Mesothelial cell of epicardium (in vitro differentiated cells): Measurements from ENCODE around the gene PLXDC1. TPM values are rescaled to one million over a fixed set of nuclear protein-coding genes. Genes with fewer than 3 reads are reported as not detected.

Experiments
- DNase-seq, 2 experiments: peaks; one replicate each; pipeline ENCODE4 v3.0.0; 2021; ENCODE audit warnings: low spot score in 2 of 2; ENCODE audit not compliant: unreplicated experiment in 2 of 2
- H3K27ac Mint-ChIP-seq: 2 replicates; pipeline ENCODE4 v1.8.0; 2021; ENCODE audit warnings: mixed read lengths
- H3K27me3 Mint-ChIP-seq: 2 replicates; pipeline ENCODE4 v1.8.0; 2021; ENCODE audit warnings: low read depth, mixed read lengths
- H3K36me3 Mint-ChIP-seq: 2 replicates; pipeline ENCODE4 v1.8.0; 2021; ENCODE audit warnings: mixed read lengths
- H3K4me1 Mint-ChIP-seq: 2 replicates; pipeline ENCODE4 v1.8.0; 2021; ENCODE audit warnings: mixed read lengths
- H3K4me3 Mint-ChIP-seq: 2 replicates; pipeline ENCODE4 v1.8.0; 2021; ENCODE audit warnings: mild to moderate bottlenecking, moderate library complexity, mixed read lengths
- H3K9me3 Mint-ChIP-seq: 2 replicates; pipeline ENCODE4 v1.8.0; 2021; ENCODE audit warnings: mixed read lengths
- total RNA-seq: library from RNA; stranded (reverse); gene quantifications from 3 replicates; pipeline ENCODE4 v1.2.1, GENCODE V29; 2021
- TF ChIP-seq, protein P1 (sequence below): fragments of 200-600 bp; sonication (generic); IDR thresholded peaks from one replicate; pipeline ENCODE4 v1.5.0; 2021; ENCODE audit warnings: antibody characterized with exemption; ENCODE audit not compliant: unreplicated experiment

The PLXDC1 gene
- total RNA-seq, 1 donor from 2014 or later = 15.4 TPM

DNA sequence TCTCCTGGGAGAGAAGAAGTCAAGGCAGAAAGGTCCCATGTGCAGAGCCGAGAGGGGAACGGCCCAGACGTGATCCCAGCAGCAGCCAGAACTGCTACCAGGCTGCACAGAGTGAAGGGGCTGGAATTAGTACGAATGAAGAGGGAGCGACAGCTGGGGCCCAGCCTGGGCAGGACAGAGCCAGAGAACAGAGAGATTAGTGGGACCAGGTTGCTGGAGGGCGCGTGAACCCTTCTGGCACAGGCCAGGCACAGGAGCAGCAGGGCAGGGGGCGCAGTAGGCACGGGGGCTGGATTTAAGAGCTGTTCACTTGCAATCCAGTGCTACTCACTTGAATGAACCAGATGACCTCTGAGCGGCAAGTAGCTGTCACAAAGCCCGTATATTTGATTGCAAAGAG is 66.9 kb downstream of the PLXDC1 start:
- TF ChIP-seq, protein P1, sequence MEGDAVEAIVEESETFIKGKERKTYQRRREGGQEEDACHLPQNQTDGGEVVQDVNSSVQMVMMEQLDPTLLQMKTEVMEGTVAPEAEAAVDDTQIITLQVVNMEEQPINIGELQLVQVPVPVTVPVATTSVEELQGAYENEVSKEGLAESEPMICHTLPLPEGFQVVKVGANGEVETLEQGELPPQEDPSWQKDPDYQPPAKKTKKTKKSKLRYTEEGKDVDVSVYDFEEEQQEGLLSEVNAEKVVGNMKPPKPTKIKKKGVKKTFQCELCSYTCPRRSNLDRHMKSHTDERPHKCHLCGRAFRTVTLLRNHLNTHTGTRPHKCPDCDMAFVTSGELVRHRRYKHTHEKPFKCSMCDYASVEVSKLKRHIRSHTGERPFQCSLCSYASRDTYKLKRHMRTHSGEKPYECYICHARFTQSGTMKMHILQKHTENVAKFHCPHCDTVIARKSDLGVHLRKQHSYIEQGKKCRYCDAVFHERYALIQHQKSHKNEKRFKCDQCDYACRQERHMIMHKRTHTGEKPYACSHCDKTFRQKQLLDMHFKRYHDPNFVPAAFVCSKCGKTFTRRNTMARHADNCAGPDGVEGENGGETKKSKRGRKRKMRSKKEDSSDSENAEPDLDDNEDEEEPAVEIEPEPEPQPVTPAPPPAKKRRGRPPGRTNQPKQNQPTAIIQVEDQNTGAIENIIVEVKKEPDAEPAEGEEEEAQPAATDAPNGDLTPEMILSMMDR = no peak
- Mint-ChIP-seq H3K27me3 (no peaks in the 10 kb centered on the region), H3K9me3 (no peaks in the 10 kb centered on the region), H3K4me1 (peaks cover 14% of the 10 kb centered on the region), H3K36me3 (no peaks in the 10 kb centered on the region), H3K4me3 (no peak overlapping the region), H3K27ac (no peak overlapping the region)
- DNase-seq = no peak

DNA sequence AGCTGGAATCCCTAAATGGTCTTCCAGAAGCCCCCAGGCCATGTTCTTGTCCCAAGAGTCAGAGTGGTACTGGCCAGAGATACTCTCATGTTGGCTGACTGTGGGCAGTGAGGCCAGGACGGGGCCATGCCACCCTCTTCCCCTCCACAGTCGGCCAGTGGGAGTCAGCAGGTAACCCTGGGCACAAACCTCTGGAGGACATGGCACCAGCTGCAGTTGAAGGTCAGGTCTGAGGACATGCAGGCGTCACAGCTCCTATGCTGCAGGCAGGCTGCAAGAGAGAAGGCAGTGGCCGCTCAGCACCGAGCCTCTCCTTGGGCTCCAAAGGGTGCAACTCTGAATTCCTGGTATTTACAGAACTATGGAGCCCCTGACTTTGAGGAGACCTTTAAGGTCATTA is 68.2 kb downstream of the PLXDC1 start:
- Mint-ChIP-seq H3K27ac (peak overlapping the region; percentile 69), H3K4me3 (no peak overlapping the region), H3K27me3 (no peaks in the 10 kb centered on the region), H3K9me3 (no peaks in the 10 kb centered on the region), H3K36me3 (no peaks in the 10 kb centered on the region), H3K4me1 (peaks cover 14% of the 10 kb centered on the region)
- DNase-seq = no peak
- TF ChIP-seq, protein P1 = no peak

DNA sequence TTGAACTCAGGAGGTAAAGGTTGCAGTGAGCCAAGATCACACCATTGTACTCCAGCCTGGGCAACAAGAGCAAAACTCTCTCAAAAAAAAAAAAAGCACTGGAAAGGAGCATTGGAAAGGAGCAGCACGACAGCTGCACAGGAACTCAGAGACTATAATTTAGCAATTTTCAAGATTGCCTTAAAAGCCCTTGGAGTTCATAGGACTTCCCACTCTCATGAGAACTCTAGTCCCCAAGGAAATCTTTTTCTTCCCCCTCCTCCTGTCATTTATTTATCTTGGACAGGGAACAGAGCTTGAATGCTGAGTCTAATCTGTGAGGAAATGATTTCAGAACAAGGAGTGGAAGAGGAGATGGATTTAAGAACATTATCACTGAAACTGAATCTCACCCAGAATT is 69.0 kb downstream of the PLXDC1 start:
- Mint-ChIP-seq H3K27ac (peak overlapping the region; percentile 69), H3K36me3 (no peaks in the 10 kb centered on the region), H3K4me3 (no peak overlapping the region), H3K4me1 (peaks cover 17% of the 10 kb centered on the region), H3K27me3 (no peaks in the 10 kb centered on the region), H3K9me3 (no peaks in the 10 kb centered on the region)
- no peak for DNase-seq
- TF ChIP-seq, protein P1 = no peak

DNA sequence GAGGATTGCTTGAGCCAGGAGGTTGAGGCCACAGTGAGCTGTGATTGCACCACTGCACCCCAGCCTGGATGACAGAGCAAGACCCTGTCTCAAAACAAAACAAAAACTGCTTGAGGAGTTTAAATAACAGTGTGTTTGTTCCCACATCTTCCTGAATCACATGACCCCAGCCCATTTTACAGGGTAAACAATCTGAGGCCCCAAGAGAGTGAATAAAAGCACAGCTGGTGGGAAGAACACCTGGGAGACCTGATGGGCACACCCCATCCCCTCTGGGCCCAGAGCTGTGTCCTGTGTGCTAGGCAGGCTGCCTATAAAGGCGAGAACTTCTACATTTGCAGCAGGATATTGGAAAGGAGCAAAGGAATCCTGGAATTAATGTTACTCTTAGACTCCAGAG is 69.6 kb downstream of the PLXDC1 start:
- H3K27ac Mint-ChIP-seq = no peak overlapping the region
- H3K4me3 Mint-ChIP-seq = no peak overlapping the region
- H3K36me3 Mint-ChIP-seq = no peaks in the 10 kb centered on the region
- H3K27me3 Mint-ChIP-seq = no peaks in the 10 kb centered on the region
- TF ChIP-seq, protein P1 = no peak
- DNase-seq = no peak
- H3K9me3 Mint-ChIP-seq = no peaks in the 10 kb centered on the region
- H3K4me1 Mint-ChIP-seq = peaks cover 18% of the 10 kb centered on the region

DNA sequence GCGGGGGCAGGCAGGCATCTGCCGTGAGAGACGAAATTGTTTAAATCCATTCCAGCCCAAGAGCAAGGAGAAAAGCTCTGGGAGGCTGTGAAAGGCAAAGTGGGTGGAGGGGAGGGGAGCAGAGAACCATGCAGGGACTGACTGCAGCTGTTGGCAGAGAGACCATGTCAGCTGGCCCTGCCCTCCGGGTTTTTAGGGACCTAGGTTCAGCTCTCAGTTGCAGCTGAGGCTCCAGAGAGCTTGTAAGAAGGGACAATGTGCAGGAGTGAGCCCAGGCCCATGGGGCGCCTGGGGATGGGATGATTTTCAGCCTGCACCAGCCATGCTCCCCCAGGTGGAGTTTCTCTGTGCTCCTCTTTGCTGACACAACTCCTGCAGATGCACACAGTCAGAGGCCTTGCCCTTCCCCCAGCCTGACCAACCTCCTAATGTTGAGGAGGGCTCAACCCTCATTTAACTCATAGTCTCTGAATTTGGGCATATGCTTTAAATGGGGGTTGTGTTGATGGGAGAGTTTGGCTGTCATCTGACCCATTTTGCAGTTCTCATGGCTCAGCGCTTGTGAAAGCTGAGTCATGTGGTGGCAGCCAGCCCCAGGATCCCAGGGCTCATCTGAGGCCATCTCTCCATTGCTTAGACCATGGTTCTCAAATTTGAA is 70.9 kb downstream of the PLXDC1 start:
- Mint-ChIP-seq H3K4me3 (no peak overlapping the region), H3K9me3 (no peaks in the 10 kb centered on the region), H3K27ac (no peak overlapping the region), H3K27me3 (no peaks in the 10 kb centered on the region), H3K4me1 (peaks cover 18% of the 10 kb centered on the region), H3K36me3 (no peaks in the 10 kb centered on the region)
- TF ChIP-seq, protein P1 = no peak
- no peak for DNase-seq

DNA sequence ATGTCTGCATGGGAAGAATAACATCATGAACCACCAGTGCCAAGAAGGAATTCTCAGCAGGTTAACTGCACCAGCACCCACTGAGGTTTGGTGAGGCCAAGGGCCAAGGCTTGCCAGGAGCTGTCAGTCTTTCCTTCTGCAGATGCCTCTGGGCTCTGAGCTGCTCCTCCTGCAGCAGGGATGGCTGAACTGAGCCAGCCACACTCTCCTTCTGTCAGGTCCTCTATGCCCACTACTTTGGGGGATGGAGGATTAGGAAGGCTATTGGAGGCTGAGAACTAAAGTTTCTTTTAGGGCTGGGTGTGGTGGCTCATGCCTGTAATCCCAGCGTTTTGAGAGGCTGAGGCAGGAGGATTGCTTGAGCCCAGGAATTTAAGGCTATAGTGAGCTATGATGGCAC is 71.6 kb downstream of the PLXDC1 start:
- H3K27ac Mint-ChIP-seq = no peak overlapping the region
- H3K4me1 Mint-ChIP-seq = peaks cover 18% of the 10 kb centered on the region
- no peaks in the 10 kb centered on the region for H3K9me3 Mint-ChIP-seq
- TF ChIP-seq, protein P1 = no peak
- no peaks in the 10 kb centered on the region for H3K36me3 Mint-ChIP-seq
- no peak for DNase-seq
- no peaks in the 10 kb centered on the region for H3K27me3 Mint-ChIP-seq
- no peak overlapping the region for H3K4me3 Mint-ChIP-seq
